A673 (cell line): ENCODE measurements around the gene C11orf71.

Experiments used
- CTCF ChIP-seq: fragments of 300-800, 200-600 bp; sonication (generic); conservative IDR thresholded peaks from 2 replicates; pipeline ENCODE4 v1.5.1; 2017; ENCODE audit warnings: low read depth, mild to moderate bottlenecking, antibody characterized with exemption, low read length, moderate library complexity, mixed read lengths
- EZH2 ChIP-seq: fragments of 200-600 bp; sonication (generic); IDR thresholded peaks from 2 replicates; pipeline ENCODE4 v1.6.1; 2017; ENCODE audit warnings: borderline replicate concordance, low read depth, mild to moderate bottlenecking, mixed read lengths, antibody characterized with exemption, low read length; ENCODE audit not compliant: poor library complexity, severe bottlenecking

- TF ChIP-seq CTCF (no peak), EZH2 (no peak)
Measured at GRCh38 chr11:114440971-114441763, 40.9 kb upstream of the C11orf71 start.
